Liver (tissue), 9 donors: ENCODE data around the gene HYCC1. TPM values are rescaled to one million over a fixed set of nuclear protein-coding genes. Genes with fewer than 3 reads are reported as not detected.

ENCODE experiments used
- DNase-seq: peaks from one replicate; pipeline ENCODE4 v3.0.0-alpha.2; 2017; ENCODE audit warnings: low spot score
- H3K27ac ChIP-seq, 2 donors: one replicate each; pipeline ENCODE4 v1.7.0; 2013; ENCODE audit warnings: inconsistent platforms in 2 of 2, low read length in 2 of 2, control low read depth in 1 of 2, low read depth in 1 of 2, mild to moderate bottlenecking in 1 of 2
- H3K27me3 ChIP-seq, 4 donors: one replicate each; pipeline versions ENCODE4 v1.6.1 to v1.7.0; 2013; ENCODE audit warnings: low read length in 3 of 4, inconsistent platforms in 1 of 4, mild to moderate bottlenecking in 1 of 4, moderate library complexity in 1 of 4; ENCODE audit not compliant: control insufficient read depth in 4 of 4, insufficient read depth in 4 of 4
- H3K36me3 ChIP-seq, 4 donors: one replicate each; pipeline versions ENCODE4 v1.6.1 to v1.7.0; 2013; ENCODE audit warnings: low read length in 3 of 4, mild to moderate bottlenecking in 3 of 4, low read depth in 1 of 4, moderate library complexity in 1 of 4; ENCODE audit not compliant: control insufficient read depth in 4 of 4, insufficient read depth in 3 of 4
- H3K4me1 ChIP-seq, 4 donors: one replicate each; pipeline versions ENCODE4 v1.6.1 to v1.7.0; 2013; ENCODE audit warnings: low read length in 3 of 4, mild to moderate bottlenecking in 3 of 4, moderate library complexity in 1 of 4; ENCODE audit not compliant: control insufficient read depth in 4 of 4, insufficient read depth in 4 of 4
- H3K4me3 ChIP-seq, 3 donors: one replicate each; pipeline versions ENCODE4 v1.6.1 to v1.7.0; 2013; ENCODE audit warnings: low read length in 3 of 3, control low read depth in 1 of 3, low read depth in 1 of 3, mild to moderate bottlenecking in 1 of 3
- H3K9ac ChIP-seq, 2 donors: one replicate each; pipeline ENCODE4 v1.7.0; 2013; ENCODE audit warnings: low read length in 2 of 2, mild to moderate bottlenecking in 2 of 2, moderate library complexity in 2 of 2, control low read depth in 1 of 2, low read depth in 1 of 2
- H3K9me3 ChIP-seq, 4 donors: one replicate each; pipeline versions ENCODE4 v1.6.1 to v1.7.0; 2013; ENCODE audit warnings: low read length in 3 of 4; ENCODE audit not compliant: control insufficient read depth in 4 of 4
- ATF3 ChIP-seq: IDR thresholded peaks from 2 replicates; pipeline ENCODE4 v1.6.1; 2016; ENCODE audit warnings: antibody characterized with exemption
- EGR1 ChIP-seq, 2 donors: IDR thresholded peaks; 2 replicates each; pipeline ENCODE4 v1.6.1; 2016 to 2018; ENCODE audit warnings: antibody characterized with exemption in 2 of 2, low read depth in 2 of 2
- FOXA2 ChIP-seq: IDR thresholded peaks from 2 replicates; pipeline ENCODE4 v1.6.1; 2016; ENCODE audit warnings: antibody characterized with exemption
- GABPA ChIP-seq, 2 donors: IDR thresholded peaks in 1 of 2; conservative IDR thresholded peaks in 1 of 2; 2 replicates each; pipeline ENCODE4 v1.6.1; 2016; ENCODE audit warnings: antibody characterized with exemption in 2 of 2, mild to moderate bottlenecking in 1 of 2, moderate library complexity in 1 of 2
- HNF4A ChIP-seq, 2 donors: conservative IDR thresholded peaks; 2 replicates each; pipeline ENCODE4 v1.6.1; 2016; ENCODE audit warnings: antibody characterized with exemption in 2 of 2, mild to moderate bottlenecking in 2 of 2
- HNF4G ChIP-seq: IDR thresholded peaks from 2 replicates; pipeline ENCODE4 v1.6.1; 2016; ENCODE audit warnings: antibody characterized with exemption
- JUND ChIP-seq, 2 donors: IDR thresholded peaks; 2 replicates each; pipeline ENCODE4 v1.6.1; 2016; ENCODE audit warnings: antibody characterized with exemption in 2 of 2
- NR2F2 ChIP-seq: IDR thresholded peaks from 2 replicates; pipeline ENCODE4 v1.6.1; 2016; ENCODE audit warnings: antibody characterized with exemption
- RAD21 ChIP-seq, 2 donors: IDR thresholded peaks; 2 replicates each; pipeline ENCODE4 v1.6.1; 2016; ENCODE audit warnings: antibody characterized with exemption in 2 of 2, mild to moderate bottlenecking in 2 of 2
- REST ChIP-seq: IDR thresholded peaks from 2 replicates; pipeline ENCODE4 v1.6.1; 2016; ENCODE audit warnings: antibody characterized with exemption, mild to moderate bottlenecking
- RXRA ChIP-seq, 2 donors: IDR thresholded peaks; 2 replicates each; pipeline ENCODE4 v1.6.1; 2017 to 2018; ENCODE audit warnings: antibody characterized with exemption in 2 of 2, mild to moderate bottlenecking in 1 of 2
- SP1 ChIP-seq: IDR thresholded peaks from 2 replicates; pipeline ENCODE4 v1.6.1; 2018; ENCODE audit warnings: antibody characterized with exemption, mild to moderate bottlenecking
- TAF1 ChIP-seq: conservative IDR thresholded peaks from 2 replicates; pipeline ENCODE4 v1.6.1; 2016; ENCODE audit warnings: antibody characterized with exemption, mild to moderate bottlenecking
- YY1 ChIP-seq: IDR thresholded peaks from 2 replicates; pipeline ENCODE4 v1.6.1; 2016; ENCODE audit warnings: antibody characterized with exemption, mild to moderate bottlenecking
- ZBTB33 ChIP-seq: IDR thresholded peaks from 2 replicates; pipeline ENCODE4 v1.6.1; 2016; ENCODE audit warnings: antibody characterized with exemption
- WGBS: extraction: QIAGEN DNeasy Blood & Tissue Kit; methylation state at CpG from one replicate; pipeline ENCODE4 v1.1.7; 2013; 5-methylcytosine and 5-hydroxymethylcytosine counted together
- polyA plus RNA-seq, 2 donors: library from polyadenylated mRNA; stranded (reverse) in 1 of 2; unstranded in 1 of 2; fragments of 200-250 nt in 1 of 2; fragments of >200 nt in 1 of 2; fragmentation: Nextera tagmentation in 1 of 2; extraction: Ambion mirVana in 1 of 2; gene quantifications; one replicate each; pipeline versions ENCODE4 v1.2.1 to v1.2.3, GENCODE V29; 2013 to 2015
- total RNA-seq, 2 donors: library from RNA; depleted of rRNA; stranded (reverse); fragments of >200 nt; gene quantifications; one replicate each; pipeline ENCODE4 v1.2.3, GENCODE V29; 2014
- TF ChIP-seq, protein P1 (sequence below): fragments of 150-350 bp; IDR thresholded peaks from 2 replicates; pipeline ENCODE4 v1.5.1; 2017; ENCODE audit warnings: improper control_type of control experiment, low read depth, low read length; ENCODE audit not compliant: missing input control
- donor health status: healthy.
- donor health status: healthy.
- donor health status: healthy.
- donor health status: healthy.
- donor health status: healthy.

HYCC1 gene
- total and polyA plus RNA-seq, 4 donors, result 5.6 to 19.0 (median 10.6) TPM

GRCh38 chr7:23026164-23026563 lies 12.2 kb upstream of the HYCC1 start:
- Histone ChIP-seq H3K27ac (no peak overlapping the region), H3K4me3 (no peak overlapping the region), H3K36me3 (no peaks in the 10 kb centered on the region), H3K4me1 (no peaks in the 10 kb centered on the region), H3K9me3 (no peaks in the 10 kb centered on the region), H3K27me3 (peaks cover 0 to 5% (median 0%) of the 10 kb centered on the region in 4 donors), H3K9ac (no peak overlapping the region)
- DNase-seq, result no peak
- 78% methylated on average over 4 of the region's 4 CpGs for WGBS
- TF ChIP-seq SP1, result no peak
- TF ChIP-seq REST, result no peak
- TF ChIP-seq ATF3, result no peak
- TF ChIP-seq RXRA (IDR thresholded peaks at IDR 0.05), result no peak
- TF ChIP-seq ZBTB33, result no peak
- no peak for TF ChIP-seq JUND (IDR thresholded peaks at IDR 0.05)
- TF ChIP-seq EGR1 (IDR thresholded peaks at IDR 0.05; ENCODE audit: low read depth in 2 of 2), result no peak
- TF ChIP-seq, protein P1, sequence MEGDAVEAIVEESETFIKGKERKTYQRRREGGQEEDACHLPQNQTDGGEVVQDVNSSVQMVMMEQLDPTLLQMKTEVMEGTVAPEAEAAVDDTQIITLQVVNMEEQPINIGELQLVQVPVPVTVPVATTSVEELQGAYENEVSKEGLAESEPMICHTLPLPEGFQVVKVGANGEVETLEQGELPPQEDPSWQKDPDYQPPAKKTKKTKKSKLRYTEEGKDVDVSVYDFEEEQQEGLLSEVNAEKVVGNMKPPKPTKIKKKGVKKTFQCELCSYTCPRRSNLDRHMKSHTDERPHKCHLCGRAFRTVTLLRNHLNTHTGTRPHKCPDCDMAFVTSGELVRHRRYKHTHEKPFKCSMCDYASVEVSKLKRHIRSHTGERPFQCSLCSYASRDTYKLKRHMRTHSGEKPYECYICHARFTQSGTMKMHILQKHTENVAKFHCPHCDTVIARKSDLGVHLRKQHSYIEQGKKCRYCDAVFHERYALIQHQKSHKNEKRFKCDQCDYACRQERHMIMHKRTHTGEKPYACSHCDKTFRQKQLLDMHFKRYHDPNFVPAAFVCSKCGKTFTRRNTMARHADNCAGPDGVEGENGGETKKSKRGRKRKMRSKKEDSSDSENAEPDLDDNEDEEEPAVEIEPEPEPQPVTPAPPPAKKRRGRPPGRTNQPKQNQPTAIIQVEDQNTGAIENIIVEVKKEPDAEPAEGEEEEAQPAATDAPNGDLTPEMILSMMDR, result no peak
- no peak for TF ChIP-seq YY1
- no peak for TF ChIP-seq RAD21 (IDR thresholded peaks at IDR 0.05)
- no peak for TF ChIP-seq NR2F2
- TF ChIP-seq FOXA2, result no peak
- no peak for TF ChIP-seq GABPA (IDR thresholded peaks at IDR 0.05 in 1 of 2, conservative IDR thresholded peaks at IDR 0.05 in 1 of 2)
- no peak for TF ChIP-seq TAF1
- no peak for TF ChIP-seq HNF4G
- no peak for TF ChIP-seq HNF4A (conservative IDR thresholded peaks at IDR 0.05)

GRCh38 chr7:23024454-23024853 lies 10.5 kb upstream of the HYCC1 start:
- peaks cover 0 to 5% (median 0%) of the 10 kb centered on the region in 4 donors for H3K27me3 ChIP-seq
- no peak overlapping the region for H3K27ac ChIP-seq
- WGBS, result 82% methylated on average over 2 of the region's 2 CpGs
- H3K4me1 ChIP-seq, result no peaks in the 10 kb centered on the region
- DNase-seq, result no peak
- no peaks in the 10 kb centered on the region for H3K9me3 ChIP-seq
- H3K9ac ChIP-seq, result no peak overlapping the region
- H3K36me3 ChIP-seq, result no peaks in the 10 kb centered on the region
- no peak overlapping the region for H3K4me3 ChIP-seq
- no peak for TF ChIP-seq REST
- TF ChIP-seq HNF4A (conservative IDR thresholded peaks at IDR 0.05), result no peak
- TF ChIP-seq ZBTB33, result no peak
- TF ChIP-seq JUND (IDR thresholded peaks at IDR 0.05), result no peak
- TF ChIP-seq ATF3, result no peak
- no peak for TF ChIP-seq NR2F2
- TF ChIP-seq EGR1 (IDR thresholded peaks at IDR 0.05; ENCODE audit: low read depth in 2 of 2), result no peak
- no peak for TF ChIP-seq SP1
- no peak for TF ChIP-seq HNF4G
- no peak for TF ChIP-seq RXRA (IDR thresholded peaks at IDR 0.05)
